IgD-negative memory B cell (primary cell): Measurements from ENCODE around the gene RABL2B. TPM values are rescaled to one million over a fixed set of nuclear protein-coding genes. Genes with fewer than 3 reads are reported as not detected.
"Not testable (repeated sequence)": the region's sequence is repeated elsewhere in the genome, so short reads cannot be mapped to it uniquely, and the experiment has no call there.

Experiments used
- H3K27ac Mint-ChIP-seq, 3 donors: one replicate each; pipeline ENCODE4 v1.8.0; 2020 to 2022; ENCODE audit warnings: mild to moderate bottlenecking in 3 of 3, mixed read lengths in 3 of 3, moderate library complexity in 1 of 3
- H3K27me3 Mint-ChIP-seq: one replicate; pipeline ENCODE4 v1.8.0; 2021; ENCODE audit warnings: mixed read lengths
- H3K36me3 Mint-ChIP-seq: one replicate; pipeline ENCODE4 v1.8.0; 2020; ENCODE audit warnings: mild to moderate bottlenecking, mixed read lengths
- H3K4me1 Mint-ChIP-seq, 3 donors: one replicate each; pipeline ENCODE4 v1.8.0; 2020 to 2022; ENCODE audit warnings: mixed read lengths in 3 of 3, mild to moderate bottlenecking in 1 of 3
- H3K4me3 Mint-ChIP-seq, 4 donors: one replicate each; pipeline ENCODE4 v1.8.0; 2020 to 2022; ENCODE audit warnings: mild to moderate bottlenecking in 4 of 4, mixed read lengths in 4 of 4, moderate library complexity in 3 of 4
- H3K9me3 Mint-ChIP-seq, 3 donors: one replicate each; pipeline ENCODE4 v1.8.0; 2020 to 2021; ENCODE audit warnings: mixed read lengths in 3 of 3, mild to moderate bottlenecking in 1 of 3
- polyA plus RNA-seq: library from polyadenylated mRNA; unstranded; fragments of 300-500 nt; fragmentation: Illumina TruSeq; gene quantifications from one replicate; pipeline ENCODE4 v1.2.3, GENCODE V29; 2021

Gene RABL2B
- polyA plus RNA-seq, 1 donor from 2014 or later, result 25.0 TPM

DNA sequence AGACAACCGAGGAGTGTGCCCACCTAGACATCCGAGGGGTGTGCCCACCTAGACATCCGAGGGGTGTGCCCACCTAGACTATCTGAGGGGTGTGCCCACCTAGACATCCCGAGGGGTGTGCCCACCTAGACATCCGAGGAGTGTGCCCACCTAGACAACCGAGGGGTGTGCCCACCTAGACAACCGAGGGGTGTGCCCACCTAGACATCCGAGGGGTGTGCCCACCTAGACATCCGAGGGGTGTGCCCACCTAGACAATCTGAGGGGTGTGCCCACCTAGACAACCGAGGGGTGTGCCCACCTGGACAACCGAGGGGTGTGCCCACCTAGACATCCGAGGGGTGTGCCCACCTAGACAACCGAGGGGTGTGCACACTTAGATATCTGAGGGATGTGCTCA, 34.8 kb downstream of the RABL2B start:
- not testable (repeated sequence) for H3K4me3 Mint-ChIP-seq, H3K27ac Mint-ChIP-seq, H3K9me3 Mint-ChIP-seq, H3K27me3 Mint-ChIP-seq, H3K36me3 Mint-ChIP-seq, H3K4me1 Mint-ChIP-seq

DNA sequence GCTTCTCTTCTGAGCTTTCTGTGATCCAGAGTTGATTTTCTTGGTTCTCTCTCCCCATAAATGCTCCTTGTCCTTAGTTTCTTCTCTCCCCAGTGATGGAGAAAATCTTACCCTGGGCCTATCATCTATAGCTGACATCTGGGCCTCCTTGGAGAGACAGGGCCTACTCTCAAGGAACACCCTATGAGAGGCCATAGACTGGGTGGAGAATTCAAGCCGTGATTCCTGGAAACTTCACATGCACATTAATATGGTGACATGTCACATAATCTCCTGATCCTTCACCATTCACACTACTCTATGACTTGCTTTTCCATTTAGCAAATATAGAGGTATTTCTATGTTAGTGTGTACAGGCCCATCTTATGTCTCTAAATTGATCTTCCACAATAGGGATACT, 35.9 kb downstream of the RABL2B start:
- H3K27me3 Mint-ChIP-seq, H3K9me3 Mint-ChIP-seq, H3K27ac Mint-ChIP-seq, H3K36me3 Mint-ChIP-seq, H3K4me1 Mint-ChIP-seq, H3K4me3 Mint-ChIP-seq: not testable (repeated sequence)

DNA sequence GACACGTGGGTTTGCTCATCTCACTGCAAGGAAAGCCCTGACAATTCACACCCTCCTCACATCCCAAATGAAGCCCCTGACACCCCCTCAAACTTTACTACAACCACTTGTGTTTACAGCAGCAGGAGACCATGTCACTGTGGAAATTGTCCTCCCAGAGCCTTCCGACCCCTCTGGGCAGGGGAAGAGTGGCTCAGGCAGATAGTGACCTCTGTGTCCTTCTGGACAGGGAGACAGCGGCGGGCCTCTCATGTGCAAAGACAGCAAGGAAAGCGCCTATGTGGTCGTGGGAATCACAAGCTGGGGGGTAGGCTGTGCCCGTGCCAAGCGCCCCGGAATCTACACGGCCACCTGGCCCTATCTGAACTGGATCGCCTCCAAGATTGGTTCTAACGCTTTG, 39.0 kb downstream of the RABL2B start:
- not testable (repeated sequence) for H3K27ac Mint-ChIP-seq, H3K4me1 Mint-ChIP-seq, H3K36me3 Mint-ChIP-seq, H3K4me3 Mint-ChIP-seq, H3K9me3 Mint-ChIP-seq, H3K27me3 Mint-ChIP-seq

DNA sequence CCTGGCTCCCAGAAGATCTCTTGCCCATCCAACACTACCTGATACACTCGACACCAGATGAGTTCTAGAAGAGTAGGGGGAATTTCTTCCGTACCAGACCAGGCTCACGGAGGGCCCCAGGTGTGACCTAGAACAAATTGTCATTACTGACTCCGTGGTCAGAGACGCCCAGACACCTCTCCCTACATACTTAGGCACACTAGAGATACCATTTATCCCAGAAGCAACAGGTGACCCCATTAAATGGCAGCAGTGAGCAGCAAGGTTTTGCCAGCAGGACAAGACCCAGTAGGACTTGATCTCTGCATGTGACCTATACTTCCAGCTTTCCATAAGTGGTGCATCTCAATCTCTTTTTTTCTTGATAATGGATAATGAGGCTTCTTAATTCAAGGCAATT, 42.7 kb downstream of the RABL2B start:
- H3K36me3 Mint-ChIP-seq, H3K9me3 Mint-ChIP-seq, H3K27ac Mint-ChIP-seq, H3K4me3 Mint-ChIP-seq, H3K4me1 Mint-ChIP-seq: not testable (repeated sequence)
- H3K27me3 Mint-ChIP-seq, result peaks cover 16% of the 10 kb centered on the region

DNA sequence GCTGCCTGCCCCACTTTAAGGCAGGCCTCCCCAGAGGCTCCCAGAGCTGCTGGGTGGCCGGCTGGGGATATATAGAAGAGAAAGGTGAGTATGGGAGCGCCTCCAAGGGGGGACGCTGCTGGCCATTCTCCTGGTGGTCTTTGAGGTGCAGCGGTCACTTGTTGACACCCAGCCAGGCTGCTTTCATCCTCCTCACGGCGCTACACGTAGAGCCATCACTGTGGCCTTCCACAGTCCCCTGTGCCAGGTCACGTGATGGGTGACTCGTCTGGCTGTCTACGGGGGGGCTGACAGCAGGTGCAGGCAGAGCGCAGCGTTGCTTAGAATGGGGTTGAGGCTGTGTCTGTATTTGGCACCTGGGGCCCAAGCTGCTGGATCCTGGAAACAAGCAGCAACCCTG, 43.5 kb downstream of the RABL2B start:
- Mint-ChIP-seq H3K36me3 (no peaks in the 10 kb centered on the region), H3K4me3 (no peak overlapping the region), H3K4me1 (no peaks in the 10 kb centered on the region), H3K9me3 (no peaks in the 10 kb centered on the region), H3K27me3 (peaks cover 19% of the 10 kb centered on the region), H3K27ac (no peak overlapping the region)

DNA sequence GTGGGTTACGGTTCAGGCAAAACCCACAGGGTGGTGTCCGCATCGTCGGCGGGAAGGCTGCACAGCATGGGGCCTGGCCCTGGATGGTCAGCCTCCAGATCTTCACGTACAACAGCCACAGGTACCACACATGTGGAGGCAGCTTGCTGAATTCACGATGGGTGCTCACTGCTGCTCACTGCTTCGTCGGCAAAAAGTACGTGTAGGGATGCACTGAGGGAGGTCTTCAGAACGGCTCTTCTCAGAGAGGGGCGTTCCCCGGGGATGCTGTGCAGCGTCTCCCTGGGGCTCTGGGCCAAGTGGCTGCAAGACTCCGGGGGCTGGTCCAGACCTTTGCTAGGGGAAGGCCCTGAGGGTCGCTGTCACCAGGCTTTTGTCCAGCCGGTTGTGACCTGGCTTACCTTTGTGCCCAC, 44.2 kb downstream of the RABL2B start:
- no peak overlapping the region for H3K27ac Mint-ChIP-seq
- peaks cover 19% of the 10 kb centered on the region for H3K27me3 Mint-ChIP-seq
- no peaks in the 10 kb centered on the region for H3K36me3 Mint-ChIP-seq
- no peaks in the 10 kb centered on the region for H3K4me1 Mint-ChIP-seq
- H3K9me3 Mint-ChIP-seq, result no peaks in the 10 kb centered on the region
- H3K4me3 Mint-ChIP-seq, result no peak overlapping the region

DNA sequence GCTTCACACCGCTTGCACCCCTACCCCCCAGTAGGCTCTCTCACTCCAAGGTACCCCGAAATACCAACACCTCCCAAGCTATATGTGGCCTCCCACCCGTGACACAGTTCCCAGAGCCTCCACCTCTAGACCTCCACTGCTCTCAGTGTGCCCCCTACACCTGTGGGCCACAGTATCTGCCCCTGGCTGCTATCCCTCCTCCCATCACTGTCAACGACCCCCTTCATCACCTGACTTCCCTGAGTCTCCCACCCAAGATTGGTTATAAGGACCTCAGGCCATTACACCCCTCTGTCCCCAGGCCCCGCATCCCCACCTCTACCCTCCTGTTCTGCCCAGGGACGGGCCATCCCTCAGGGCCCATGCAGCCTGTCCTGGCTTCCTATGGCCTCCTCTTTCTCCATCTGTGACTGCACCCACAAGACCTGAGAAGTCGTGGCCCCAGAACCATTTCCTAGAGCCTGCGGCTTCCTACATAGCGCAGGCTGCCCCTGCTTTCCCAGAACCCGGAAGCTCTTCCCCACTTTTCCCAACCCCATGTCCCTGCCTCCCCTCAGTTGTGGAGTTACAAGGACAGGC, 44.7 kb downstream of the RABL2B start:
- Mint-ChIP-seq H3K36me3 (no peaks in the 10 kb centered on the region), H3K27ac (no peak overlapping the region), H3K4me3 (no peak overlapping the region), H3K27me3 (peaks cover 19% of the 10 kb centered on the region), H3K9me3 (no peaks in the 10 kb centered on the region), H3K4me1 (no peaks in the 10 kb centered on the region)

DNA sequence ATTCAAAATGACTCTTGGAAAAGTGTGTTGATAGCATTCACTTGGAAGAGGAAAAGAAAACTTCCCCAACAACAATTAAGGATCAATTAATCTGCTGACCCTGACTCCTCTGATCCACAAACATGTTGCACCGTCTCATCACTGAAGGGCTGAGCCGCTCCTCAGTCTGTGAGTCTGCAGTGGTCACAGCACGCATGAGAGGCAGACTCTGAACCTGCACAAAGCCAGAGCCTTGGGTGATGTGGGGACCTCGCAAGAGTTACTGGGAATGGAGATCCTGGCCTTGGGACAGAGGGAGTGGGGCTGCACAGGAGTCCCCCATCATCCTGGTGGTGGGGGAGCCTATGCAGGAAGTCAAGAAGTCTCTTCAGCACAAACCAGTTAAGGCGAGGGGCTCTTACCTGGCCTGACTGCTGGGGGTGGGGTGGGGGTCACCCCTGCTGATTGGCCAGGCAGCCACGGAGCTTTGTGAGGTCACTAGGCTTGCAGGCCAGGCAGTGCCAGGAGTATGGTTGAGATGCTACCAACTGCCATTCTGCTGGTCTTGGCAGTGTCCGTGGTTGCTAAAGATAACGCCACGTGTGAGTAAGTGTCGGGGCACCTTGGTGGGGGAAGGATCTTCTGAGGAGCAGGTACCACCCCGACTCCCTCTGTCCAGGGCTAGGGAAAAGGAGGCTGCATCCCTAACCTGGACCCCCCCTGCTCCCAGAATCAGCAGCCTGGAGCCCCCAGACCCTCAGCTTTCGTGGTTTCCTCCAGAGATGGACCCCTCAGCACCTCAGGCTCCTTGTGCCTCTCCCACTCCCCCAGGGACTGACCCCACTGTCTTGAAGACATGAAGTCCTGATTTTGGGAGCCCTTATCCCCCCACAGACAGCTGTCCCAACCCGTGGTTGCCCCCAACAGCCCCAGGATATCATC, 45.4 kb downstream of the RABL2B start, which contains the start of gene ACR:
Gene ACR, plus strand, starts transcription at position 477 of the 921 bp plus-strand sequence. Its CDS starts 32 bp downstream, at position 509.
- Mint-ChIP-seq H3K4me3 (no peak within 1 kb of the TSS), H3K27me3 (peaks cover 19% of the 10 kb centered on the region), H3K27ac (no peak within 1 kb of the TSS), H3K36me3 (no peaks in the 10 kb centered on the region), H3K4me1 (no peaks in the 10 kb centered on the region), H3K9me3 (no peaks in the 10 kb centered on the region)

DNA sequence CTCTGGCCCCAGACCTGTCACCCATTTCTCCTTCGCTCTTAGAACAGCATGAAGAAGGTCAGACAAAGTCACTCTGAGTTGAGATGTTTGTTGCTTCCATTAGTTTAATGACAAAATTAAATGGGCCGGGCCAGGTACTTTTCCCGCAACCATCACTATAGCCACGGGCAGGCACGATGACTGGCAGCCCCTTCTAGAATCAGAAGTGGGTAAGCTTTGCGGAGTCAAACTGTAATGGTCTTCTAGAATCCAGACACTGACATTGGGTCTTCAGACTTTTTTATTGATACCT, 47.8 kb downstream of the RABL2B start:
- Mint-ChIP-seq H3K4me1 (peaks cover 0 to 3% (median 2%) of the 10 kb centered on the region in 3 donors), H3K27me3 (peaks cover 18% of the 10 kb centered on the region), H3K9me3 (no peaks in the 10 kb centered on the region), H3K4me3 (no peak overlapping the region), H3K27ac (no peak overlapping the region), H3K36me3 (no peaks in the 10 kb centered on the region)

DNA sequence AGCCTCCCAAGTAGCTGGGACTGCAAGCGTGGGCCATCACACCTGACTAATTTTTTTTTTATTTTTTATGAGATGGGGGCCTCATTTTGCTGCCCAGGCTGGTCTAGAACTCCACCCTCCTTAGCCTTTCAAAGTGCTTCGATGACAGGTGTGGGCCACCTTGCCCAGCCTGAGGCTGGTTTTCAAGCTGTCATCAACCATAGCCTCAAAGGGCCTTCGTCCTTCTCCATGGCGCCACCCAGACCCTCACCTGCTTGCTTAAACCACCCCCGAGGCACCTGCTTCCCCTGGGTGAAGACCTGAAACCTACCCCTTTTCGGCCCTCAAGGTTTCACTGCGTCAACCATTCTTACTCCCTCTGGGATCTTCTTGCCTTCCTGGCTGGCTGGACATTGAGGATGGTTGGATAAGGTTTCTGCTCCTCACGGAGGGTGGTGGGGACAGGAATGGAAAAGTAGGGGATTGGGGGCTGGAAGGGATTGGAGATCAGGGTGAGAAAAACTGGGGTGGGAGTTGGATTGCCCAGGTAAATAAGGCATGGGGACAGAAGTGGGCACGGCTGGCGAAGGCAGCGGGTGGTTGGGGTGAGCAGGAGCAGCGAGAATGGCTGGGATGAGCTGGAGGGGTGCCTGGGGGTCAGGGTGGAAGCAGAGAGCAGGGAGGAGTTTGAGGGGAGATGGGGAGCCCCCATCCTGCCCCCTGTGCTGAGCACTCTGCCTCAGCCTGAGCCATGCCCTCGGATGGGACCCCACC, 48.3 kb downstream of the RABL2B start:
- Mint-ChIP-seq H3K36me3 (no peaks in the 10 kb centered on the region), H3K4me1 (peaks cover 0 to 3% (median 2%) of the 10 kb centered on the region in 3 donors), H3K27me3 (peaks cover 16% of the 10 kb centered on the region), H3K27ac (no peak overlapping the region), H3K4me3 (no peak overlapping the region), H3K9me3 (no peaks in the 10 kb centered on the region)

DNA sequence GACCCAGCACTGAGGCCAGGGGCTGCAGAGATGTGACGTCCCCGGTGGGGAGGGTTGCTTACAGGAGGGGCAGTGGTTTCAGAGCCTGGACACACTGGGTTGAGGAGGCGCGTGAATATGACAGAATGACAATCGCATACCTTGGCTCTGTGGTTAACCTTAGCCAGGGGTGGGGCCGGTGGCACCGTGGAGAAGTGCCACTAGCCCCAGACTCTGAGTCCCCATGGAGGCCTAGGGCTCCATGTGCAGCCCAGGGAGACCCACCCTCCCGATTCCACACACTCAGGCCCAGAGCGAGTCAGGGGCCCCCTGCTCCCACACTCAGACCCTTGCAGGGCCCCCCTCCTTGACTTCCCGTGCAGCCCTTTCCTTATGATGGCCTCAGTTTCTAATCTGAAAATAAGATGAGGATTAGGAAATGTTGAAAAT, 49.1 kb downstream of the RABL2B start:
- no peaks in the 10 kb centered on the region for H3K9me3 Mint-ChIP-seq
- no peaks in the 10 kb centered on the region for H3K36me3 Mint-ChIP-seq
- peaks cover 20% of the 10 kb centered on the region for H3K27me3 Mint-ChIP-seq
- H3K4me1 Mint-ChIP-seq, result peaks cover 0 to 10% (median 5%) of the 10 kb centered on the region in 3 donors
- no peak overlapping the region for H3K4me3 Mint-ChIP-seq
- no peak overlapping the region for H3K27ac Mint-ChIP-seq

DNA sequence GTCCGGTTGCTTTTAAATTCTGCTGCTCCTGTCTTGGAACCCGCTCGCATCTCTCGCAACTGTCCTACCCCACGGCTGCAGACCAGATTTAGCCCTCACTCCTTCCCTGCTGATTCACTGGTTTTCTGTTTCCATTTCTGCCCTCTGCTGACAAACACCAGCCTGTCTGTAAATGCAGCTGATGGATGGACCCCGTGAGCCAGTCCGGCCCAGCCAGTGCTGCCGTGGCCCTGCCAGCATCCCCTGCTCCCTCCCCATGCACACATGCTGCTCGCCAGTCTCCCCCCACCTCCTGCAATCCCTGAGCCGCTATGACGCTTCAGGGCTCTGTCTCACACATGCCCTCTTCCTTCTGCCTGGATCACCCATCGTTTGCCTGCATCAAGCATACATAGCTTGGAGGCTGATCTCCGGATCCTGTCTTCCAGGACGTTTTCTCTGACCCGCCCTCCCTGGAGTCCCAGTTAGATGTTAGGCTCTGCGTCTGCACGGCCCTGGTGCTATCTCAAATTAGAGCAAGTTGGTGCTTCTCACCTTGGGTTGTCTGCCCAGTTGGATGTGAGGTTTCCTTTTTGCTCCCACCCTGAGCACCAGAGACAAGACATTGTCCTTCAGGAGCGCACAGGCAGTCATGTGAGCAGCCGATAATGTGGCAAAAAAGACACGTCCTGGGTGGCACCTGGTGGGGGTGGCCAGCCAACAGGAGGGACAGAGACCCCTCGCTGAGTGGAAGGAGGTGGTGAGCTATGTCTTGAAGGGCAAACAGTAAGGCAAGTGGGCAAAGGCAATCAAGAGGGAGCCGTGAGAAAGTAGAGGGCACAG, 49.7 kb downstream of the RABL2B start:
- Mint-ChIP-seq H3K36me3 (no peaks in the 10 kb centered on the region), H3K4me3 (no peak overlapping the region), H3K9me3 (no peaks in the 10 kb centered on the region), H3K4me1 (peaks cover 0 to 10% (median 7%) of the 10 kb centered on the region in 3 donors), H3K27me3 (peaks cover 20% of the 10 kb centered on the region), H3K27ac (peak overlapping the region in 1 of 3 donors; percentile 24)

DNA sequence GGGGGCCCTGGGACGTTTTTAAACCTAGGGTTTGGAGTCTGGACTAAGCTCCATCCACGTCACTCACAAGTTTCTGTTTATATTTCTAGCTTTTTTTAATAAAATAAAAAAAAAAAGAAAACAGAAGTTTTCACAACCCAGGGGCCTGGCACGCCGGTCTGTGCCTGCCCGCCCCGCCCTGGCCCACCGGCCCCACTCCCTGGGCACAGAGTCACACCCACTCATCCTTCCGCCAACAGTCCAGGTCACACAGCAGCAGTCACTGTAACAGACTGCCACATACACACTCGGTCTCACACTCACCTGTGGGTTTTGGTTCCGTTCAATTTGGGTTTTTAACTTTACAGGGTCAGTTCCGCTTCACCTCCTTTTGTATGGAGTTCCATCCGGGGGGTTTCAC, 50.8 kb downstream of the RABL2B start:
- no peak overlapping the region for H3K27ac Mint-ChIP-seq
- no peak overlapping the region for H3K4me3 Mint-ChIP-seq
- H3K4me1 Mint-ChIP-seq, result peaks cover 0 to 10% (median 7%) of the 10 kb centered on the region in 3 donors
- no peaks in the 10 kb centered on the region for H3K9me3 Mint-ChIP-seq
- H3K27me3 Mint-ChIP-seq, result peaks cover 16% of the 10 kb centered on the region
- no peaks in the 10 kb centered on the region for H3K36me3 Mint-ChIP-seq

DNA sequence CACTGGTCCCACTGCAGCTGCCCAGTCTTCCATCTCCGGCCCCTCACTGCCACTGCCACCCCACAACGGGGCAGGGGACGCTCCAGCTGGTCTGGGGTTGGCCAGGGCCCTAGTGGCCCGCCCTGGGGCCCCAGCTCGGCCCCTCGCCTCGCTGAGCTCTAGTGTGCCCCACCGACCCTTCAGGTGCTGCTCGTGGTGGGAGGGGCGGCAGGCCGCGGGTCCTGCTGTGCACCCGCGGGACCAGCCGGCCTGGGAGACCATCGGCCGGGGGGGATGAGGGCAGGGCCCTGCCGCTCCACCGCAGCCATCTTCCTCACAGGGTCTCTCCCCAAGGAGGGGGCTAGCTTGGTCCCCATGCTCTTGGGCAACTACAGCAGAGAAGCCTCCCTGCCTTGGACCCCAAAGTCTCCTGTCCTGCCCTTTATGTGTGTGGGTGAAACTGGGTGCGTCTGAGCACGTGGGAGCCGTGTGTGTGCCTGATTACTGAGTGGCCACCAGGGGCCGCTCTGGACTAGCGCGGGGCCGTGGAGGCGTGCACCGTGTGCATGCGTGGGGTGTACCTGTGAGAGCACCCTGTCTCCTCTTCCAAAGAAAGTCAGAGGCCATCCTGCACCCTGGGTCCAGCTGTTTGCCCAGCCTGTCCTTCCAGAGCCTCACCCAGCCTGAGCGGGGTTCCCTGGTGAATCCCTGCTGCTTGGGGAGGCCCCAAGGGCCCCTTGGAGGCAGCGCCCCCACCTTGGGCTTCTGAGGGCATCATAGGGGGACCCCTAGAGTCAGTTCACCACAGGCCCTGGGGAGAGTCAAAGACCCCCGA, 51.4 kb downstream of the RABL2B start:
- Mint-ChIP-seq H3K4me3 (peak overlapping the region in 1 of 4 donors; percentile 6), H3K4me1 (peaks cover 0 to 10% (median 7%) of the 10 kb centered on the region in 3 donors), H3K27ac (no peak overlapping the region), H3K9me3 (no peaks in the 10 kb centered on the region), H3K36me3 (no peaks in the 10 kb centered on the region), H3K27me3 (peaks cover 10% of the 10 kb centered on the region)
